ENCODE results near the gene MOB3A. TPM values are rescaled to one million over a fixed set of nuclear protein-coding genes. Genes with fewer than 3 reads are reported as not detected.

The MOB3A gene
- total and polyA plus RNA-seq, 4 donors: 3.4 to 8.7 (median 6.5) TPM

GRCh38 chr19:2051773-2052704 is 44.1 kb downstream of the MOB3A start:
- TF ChIP-seq HNF4A (conservative IDR thresholded peaks at IDR 0.05) (peak in 1 of 2 donors; percentile 3), RXRA (IDR thresholded peaks at IDR 0.05) (peak; percentile 51 to 58), NR2F2 (IDR thresholded peaks at IDR 0.05) (no peak), REST (IDR thresholded peaks at IDR 0.05) (no peak)
- peak overlapping the region; percentile 17 to 63 for H3K9ac ChIP-seq (ENCODE audit: low read depth in 1 of 2, low read length in 2 of 2)
- peaks cover 0 to 2% (median 0%) of the 10 kb centered on the region in 4 donors for H3K36me3 ChIP-seq (ENCODE audit: control insufficient read depth in 4 of 4, insufficient read depth in 3 of 4, low read depth in 1 of 4, low read length in 3 of 4)
- H3K27me3 ChIP-seq (ENCODE audit: control insufficient read depth in 4 of 4, insufficient read depth in 4 of 4, low read length in 3 of 4): no peaks in the 10 kb centered on the region
- no peak overlapping the region for H3K4me3 ChIP-seq (ENCODE audit: low read depth in 1 of 3, low read length in 3 of 3)
- peak overlapping the region; percentile 91 to 93 for H3K27ac ChIP-seq (ENCODE audit: low read depth in 1 of 2, low read length in 2 of 2)
- no peak for DNase-seq (ENCODE audit: low spot score)
- WGBS: 27% methylated on average over 18 of the region's 18 CpGs
- H3K4me1 ChIP-seq (ENCODE audit: control insufficient read depth in 4 of 4, insufficient read depth in 4 of 4, low read length in 3 of 4): peaks cover 37 to 55% (median 42%) of the 10 kb centered on the region in 4 donors
- H3K9me3 ChIP-seq (ENCODE audit: control insufficient read depth in 4 of 4, low read length in 3 of 4): no peaks in the 10 kb centered on the region

GRCh38 chr19:2050991-2051772 is 44.9 kb downstream of the MOB3A start, which contains the start of gene MKNK2:
TSS of gene MKNK2 (minus strand) at chr19:2051244. CDS start at chr19:2050851, 393 bp downstream.
- TF ChIP-seq EGR1 (IDR thresholded peaks at IDR 0.05; ENCODE audit: low read depth in 2 of 2) (no peak), TAF1 (conservative IDR thresholded peaks at IDR 0.05) (no peak), RAD21 (IDR thresholded peaks at IDR 0.05) (no peak), RXRA (IDR thresholded peaks at IDR 0.05) (no peak), NR2F2 (IDR thresholded peaks at IDR 0.05) (no peak), SP1 (IDR thresholded peaks at IDR 0.05) (peak; percentile 31), JUND (IDR thresholded peaks at IDR 0.05) (no peak), MAX (IDR thresholded peaks at IDR 0.05) (no peak), HNF4G (IDR thresholded peaks at IDR 0.05) (no peak), FOXA1 (IDR thresholded peaks at IDR 0.05) (no peak), ZBTB33 (IDR thresholded peaks at IDR 0.05) (no peak), REST (IDR thresholded peaks at IDR 0.05) (peak; percentile 59), GABPA (IDR thresholded peaks at IDR 0.05 in 1 of 2, conservative IDR thresholded peaks at IDR 0.05 in 1 of 2) (no peak), CTCF (IDR thresholded peaks at IDR 0.05; ENCODE audit: low read depth, low read length, missing input control) (peak; percentile 36), ATF3 (IDR thresholded peaks at IDR 0.05) (no peak), FOXA2 (IDR thresholded peaks at IDR 0.05) (no peak), HNF4A (conservative IDR thresholded peaks at IDR 0.05) (no peak), YY1 (IDR thresholded peaks at IDR 0.05) (peak; percentile 31)
- Histone ChIP-seq H3K9ac (ENCODE audit: low read depth in 1 of 2, low read length in 2 of 2) (peak within 1 kb of the TSS; percentile 67 to 99), H3K27me3 (ENCODE audit: control insufficient read depth in 4 of 4, insufficient read depth in 4 of 4, low read length in 3 of 4) (no peaks in the 10 kb centered on the region), H3K4me3 (ENCODE audit: low read depth in 1 of 3, low read length in 3 of 3) (peak within 1 kb of the TSS; percentile 81 to 91 (median 84)), H3K4me1 (ENCODE audit: control insufficient read depth in 4 of 4, insufficient read depth in 4 of 4, low read length in 3 of 4) (peaks cover 39 to 64% (median 48%) of the 10 kb centered on the region in 4 donors), H3K36me3 (ENCODE audit: control insufficient read depth in 4 of 4, insufficient read depth in 3 of 4, low read depth in 1 of 4, low read length in 3 of 4) (peaks cover 0 to 2% (median 0%) of the 10 kb centered on the region in 4 donors), H3K27ac (ENCODE audit: low read depth in 1 of 2, low read length in 2 of 2) (peak within 1 kb of the TSS; percentile 95 to 99), H3K9me3 (ENCODE audit: control insufficient read depth in 4 of 4, low read length in 3 of 4) (no peaks in the 10 kb centered on the region)
- 2% methylated on average over 93 of the region's 93 CpGs for WGBS
- DNase-seq (ENCODE audit: low spot score): peak; percentile 98
